Gastrocnemius medialis (tissue), 4 donors: ENCODE data around the gene DDI2.

Experiments used
- POLR2A ChIP-seq, 2 donors: fragments of 450-650 bp; IDR thresholded peaks; one replicate each; pipeline ENCODE4 v1.6.1; 2017; ENCODE audit warnings: antibody characterized with exemption in 2 of 2, mild to moderate bottlenecking in 2 of 2, moderate library complexity in 2 of 2
- TF ChIP-seq, protein P1 (sequence below), 5 experiments: fragments of 450-650 bp in 3 of 5; fragments of 200-600 bp in 2 of 5; sonication (generic) in 2 of 5; IDR thresholded peaks in 4 of 5; conservative IDR thresholded peaks in 1 of 5; 1 replicate in 4 of 5; 2 replicates in 1 of 5; pipeline ENCODE4 v1.5.1; 2016 to 2019; ENCODE audit warnings: antibody characterized with exemption in 5 of 5, mild to moderate bottlenecking in 3 of 5, moderate library complexity in 3 of 5

- TF ChIP-seq, protein P1, sequence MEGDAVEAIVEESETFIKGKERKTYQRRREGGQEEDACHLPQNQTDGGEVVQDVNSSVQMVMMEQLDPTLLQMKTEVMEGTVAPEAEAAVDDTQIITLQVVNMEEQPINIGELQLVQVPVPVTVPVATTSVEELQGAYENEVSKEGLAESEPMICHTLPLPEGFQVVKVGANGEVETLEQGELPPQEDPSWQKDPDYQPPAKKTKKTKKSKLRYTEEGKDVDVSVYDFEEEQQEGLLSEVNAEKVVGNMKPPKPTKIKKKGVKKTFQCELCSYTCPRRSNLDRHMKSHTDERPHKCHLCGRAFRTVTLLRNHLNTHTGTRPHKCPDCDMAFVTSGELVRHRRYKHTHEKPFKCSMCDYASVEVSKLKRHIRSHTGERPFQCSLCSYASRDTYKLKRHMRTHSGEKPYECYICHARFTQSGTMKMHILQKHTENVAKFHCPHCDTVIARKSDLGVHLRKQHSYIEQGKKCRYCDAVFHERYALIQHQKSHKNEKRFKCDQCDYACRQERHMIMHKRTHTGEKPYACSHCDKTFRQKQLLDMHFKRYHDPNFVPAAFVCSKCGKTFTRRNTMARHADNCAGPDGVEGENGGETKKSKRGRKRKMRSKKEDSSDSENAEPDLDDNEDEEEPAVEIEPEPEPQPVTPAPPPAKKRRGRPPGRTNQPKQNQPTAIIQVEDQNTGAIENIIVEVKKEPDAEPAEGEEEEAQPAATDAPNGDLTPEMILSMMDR (IDR thresholded peaks at IDR 0.05 in 4 of 5, conservative IDR thresholded peaks at IDR 0.05 in 1 of 5), result no peak
- no peak for TF ChIP-seq POLR2A (IDR thresholded peaks at IDR 0.05)
These were observed 908 bp downstream of the DDI2 start for GRCh38 chr1:15618077-15618654.
